GM18519 (cell line): ENCODE measurements around the gene RPL27A.
A peak's percentile ranks its signal among the peaks of the same experiment; 100 is the strongest.
"Not testable (repeated sequence)": the region's sequence is repeated elsewhere in the genome, so short reads cannot be mapped to it uniquely, and the experiment has no call there.

Source experiments
- ATAC-seq: cut with Tn5 transposase; IDR thresholded peaks from one replicate; pipeline ENCODE4 v1.9.1; 2021; ENCODE audit warnings: mild to moderate bottlenecking, moderate library complexity; ENCODE audit not compliant: unreplicated experiment, low FRiP score

RPL27A gene

DNA sequence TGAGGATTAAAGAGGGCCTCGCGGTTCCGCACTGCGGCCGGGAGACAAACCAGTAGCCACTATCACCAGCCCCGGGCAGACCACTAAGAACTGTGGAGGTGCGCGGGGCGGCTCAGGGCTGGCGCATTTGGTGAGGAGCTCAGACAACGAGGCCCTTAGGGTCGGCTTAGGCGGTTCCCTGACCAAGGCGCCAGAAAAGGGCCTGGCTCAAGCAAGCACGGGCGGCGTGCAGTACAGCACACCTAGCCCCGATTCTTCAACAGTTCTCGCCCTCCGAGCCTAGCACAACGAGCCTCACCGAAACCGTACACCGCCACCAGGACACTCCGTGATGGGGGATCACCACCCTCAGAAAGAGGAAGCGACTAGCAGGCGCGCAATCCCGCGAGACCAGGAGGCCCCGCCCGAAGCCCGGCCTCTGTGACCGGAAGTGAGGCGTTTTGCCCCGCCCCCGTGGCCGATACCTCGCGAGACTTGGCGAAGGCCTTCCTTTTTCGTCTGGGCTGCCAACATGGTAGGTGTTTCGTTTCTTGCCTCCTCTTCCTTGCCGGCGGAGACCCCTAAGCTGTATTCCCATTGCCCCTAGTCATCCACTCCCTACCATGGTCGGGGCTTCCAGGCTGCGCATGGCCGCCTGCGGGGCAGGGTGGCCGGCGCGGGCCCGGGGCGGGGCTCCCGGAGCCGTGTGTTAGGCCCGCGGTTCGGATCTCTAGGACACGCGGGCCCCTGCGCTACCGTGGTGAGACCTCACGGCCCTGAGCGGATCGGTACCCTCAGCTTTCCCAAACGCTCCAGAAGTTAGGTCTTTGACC is at the start of gene RPL27A, which contains the start of gene TRIM66:
RPL27A (plus strand) TSS at position 490 of the 812 bp plus-strand sequence; CDS start at position 512, 22 bp downstream.
TRIM66 (minus strand) TSS at position 363 of the 812 bp plus-strand sequence. CDS start 10,391 bp downstream, outside the sequence.
- peak; percentile 85 for ATAC-seq

DNA sequence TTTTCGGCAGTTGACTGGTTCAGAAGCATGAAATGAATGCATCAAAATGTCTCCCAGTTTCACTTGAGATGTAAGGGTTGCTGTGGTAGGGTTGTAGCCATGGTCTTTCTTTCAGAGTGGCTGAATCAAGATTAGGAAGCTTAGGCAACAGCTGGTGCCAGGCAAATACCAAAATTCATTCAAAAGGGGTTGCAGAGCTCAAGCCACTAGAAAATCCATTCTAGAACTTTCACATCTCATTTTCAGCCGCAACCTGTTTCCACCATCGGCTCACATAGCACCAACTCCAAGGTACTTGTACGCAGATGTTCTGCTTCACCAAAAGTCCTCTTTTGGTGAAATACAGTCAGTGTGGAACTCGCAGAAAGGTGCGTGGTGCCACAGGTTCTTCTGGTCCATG is 48.1 kb upstream of the RPL27A start:
- ATAC-seq, result no peak

GRCh38 chr11:8636127-8636526 is 46.5 kb upstream of the RPL27A start:
- no peak for ATAC-seq

GRCh38 chr11:8638300-8638699 is 44.3 kb upstream of the RPL27A start:
- no peak for ATAC-seq

- no peak for ATAC-seq
Observed at GRCh38 chr11:8639655-8640054, 42.9 kb upstream of the RPL27A start.

GRCh38 chr11:8640267-8640906 is 42.2 kb upstream of the RPL27A start:
- no peak for ATAC-seq

- ATAC-seq, result no peak
Observed at GRCh38 chr11:8641332-8641731, 41.3 kb upstream of the RPL27A start.

GRCh38 chr11:8642196-8642841 is 40.3 kb upstream of the RPL27A start:
- no peak for ATAC-seq

DNA sequence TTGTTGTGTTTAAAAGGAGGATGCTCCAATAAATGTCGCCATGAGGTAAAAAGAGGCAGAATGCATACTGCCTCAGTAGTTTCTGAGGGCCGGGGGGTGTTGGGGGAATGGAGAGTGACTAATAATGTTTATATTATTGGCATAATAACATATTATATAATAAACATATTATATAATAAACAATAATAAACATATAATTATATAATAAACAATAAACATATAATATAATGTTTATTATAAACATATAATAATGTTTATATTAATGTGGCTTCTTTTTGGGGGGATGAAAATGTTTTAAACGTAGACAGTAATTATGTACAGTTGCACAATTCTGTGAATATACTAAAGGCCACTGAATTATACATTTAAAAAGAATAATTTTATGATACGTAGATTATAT is 35.7 kb upstream of the RPL27A start:
- no peak for ATAC-seq

- ATAC-seq, result no peak
Observed at GRCh38 chr11:8649361-8649760, 33.2 kb upstream of the RPL27A start.

GRCh38 chr11:8650401-8650990 is 32.1 kb upstream of the RPL27A start:
- ATAC-seq, result no peak

DNA sequence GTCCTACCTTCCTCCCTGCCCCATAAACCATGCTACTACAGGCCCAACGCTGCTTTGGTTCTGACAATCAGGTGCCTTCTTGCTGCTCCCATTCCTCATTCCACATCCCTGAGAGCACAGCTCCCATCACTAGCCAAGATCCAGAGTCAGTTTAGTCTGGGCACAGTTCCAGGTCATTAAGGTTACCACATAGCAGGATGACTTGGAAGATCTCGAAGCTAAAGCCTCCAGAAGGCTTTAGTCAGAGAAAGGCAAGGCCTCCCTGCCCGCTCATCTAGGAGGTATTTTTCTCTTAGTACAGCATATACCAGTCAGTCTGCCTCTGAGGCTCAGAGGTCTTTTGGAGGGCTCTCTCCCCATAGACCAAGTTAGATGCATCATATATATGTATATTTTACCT is 30.5 kb upstream of the RPL27A start:
- no peak for ATAC-seq

DNA sequence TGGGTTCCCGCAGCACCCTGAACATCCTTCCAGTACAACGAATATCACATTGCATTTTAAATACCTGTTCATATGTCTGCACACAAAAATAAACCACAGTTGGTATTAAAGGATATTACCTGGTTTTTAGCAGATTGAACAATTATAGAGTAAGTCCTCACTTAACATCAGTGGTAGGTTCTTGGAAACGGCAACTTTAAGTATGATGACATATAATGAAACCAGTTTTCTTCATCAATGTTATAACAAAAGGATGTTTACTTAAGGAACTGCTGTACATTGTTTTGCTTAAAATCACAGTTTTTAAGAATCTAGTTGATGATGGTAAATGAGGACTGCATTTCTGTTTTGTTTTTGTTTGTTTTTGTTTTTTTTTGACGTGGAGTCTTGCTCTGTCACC is 28.1 kb upstream of the RPL27A start:
- no peak for ATAC-seq

- no peak for ATAC-seq
Observed at GRCh38 chr11:8656291-8656690, 26.3 kb upstream of the RPL27A start.

- ATAC-seq, result no peak
Observed at GRCh38 chr11:8658321-8659057, 24.1 kb upstream of the RPL27A start.

- ATAC-seq, result no peak
Observed at GRCh38 chr11:8661001-8661795, 21.4 kb upstream of the RPL27A start.

DNA sequence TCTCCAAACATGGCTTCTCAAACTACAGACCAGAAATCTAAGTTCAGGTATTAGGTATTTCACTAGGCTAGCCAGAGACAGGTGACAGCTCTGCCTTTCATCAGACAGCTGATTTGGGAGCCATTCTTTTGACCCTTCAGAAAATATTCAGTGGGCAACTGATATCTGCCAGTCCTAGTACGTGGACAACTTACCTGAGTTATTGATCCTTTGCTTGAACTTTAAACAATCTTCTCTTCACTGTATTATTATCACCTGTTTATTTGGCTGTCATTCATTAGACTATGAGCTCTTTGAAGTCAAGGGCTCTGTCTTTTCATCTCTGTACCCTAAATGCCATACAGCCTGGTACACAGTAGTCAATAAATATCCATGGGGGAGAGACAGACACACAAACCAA is 17.4 kb upstream of the RPL27A start:
- no peak for ATAC-seq

GRCh38 chr11:8670081-8670480 is 12.5 kb upstream of the RPL27A start:
- not testable (repeated sequence) for ATAC-seq

DNA sequence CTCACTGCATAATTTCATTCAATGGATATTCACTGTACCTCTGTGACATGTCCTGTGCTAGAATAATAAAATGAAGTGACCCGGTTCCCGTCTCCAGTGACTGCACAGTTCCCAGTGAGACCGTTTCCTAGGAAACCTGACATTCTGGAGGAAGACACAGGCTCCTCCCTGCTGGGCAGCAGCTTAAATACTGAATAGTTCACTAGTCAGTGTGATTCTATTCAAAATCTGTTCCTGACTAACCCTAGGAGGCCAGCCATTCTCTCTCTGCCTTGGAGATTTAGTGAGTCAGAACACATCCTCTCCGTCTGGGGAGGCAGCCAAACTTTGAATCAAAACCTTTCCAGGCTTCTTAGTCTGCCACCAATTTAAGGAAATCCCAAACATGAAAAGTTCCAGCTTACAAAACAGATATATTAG is 11.4 kb upstream of the RPL27A start:
- ATAC-seq, result no peak
